Kidney (tissue), 14 donors: ENCODE results near the gene PTPRT. TPM values are rescaled to one million over a fixed set of nuclear protein-coding genes. Genes with fewer than 3 reads are reported as not detected.

Experiments used
- DNase-seq, 5 donors: peaks; one replicate each; pipeline ENCODE4 v3.0.0-alpha.2; 2013 to 2020
- FAIRE-seq: peaks from 2 replicates; lab custom pipeline; 2012; peaks lifted over from hg19 to GRCh38; lab: Jason Lieb, UNC
- H3K27ac ChIP-seq, 2 donors: one replicate each; pipeline ENCODE4 v1.7.0; 2013; ENCODE audit warnings: low read depth in 2 of 2, low read length in 2 of 2, inconsistent platforms in 1 of 2
- H3K27me3 ChIP-seq: one replicate; pipeline ENCODE4 v1.7.1; 2013; ENCODE audit warnings: low read length, inconsistent platforms; ENCODE audit not compliant: control insufficient read depth, insufficient read depth
- H3K36me3 ChIP-seq, 3 donors: one replicate each; pipeline versions ENCODE4 v1.7.0 to v1.7.1; 2013; ENCODE audit warnings: low read length in 3 of 3, control low read depth in 1 of 3, inconsistent platforms in 1 of 3; ENCODE audit not compliant: insufficient read depth in 3 of 3, control insufficient read depth in 2 of 3
- H3K4me1 ChIP-seq, 3 donors: one replicate each; pipeline versions ENCODE4 v1.7.0 to v1.7.1; 2013; ENCODE audit warnings: low read length in 3 of 3, inconsistent platforms in 1 of 3, low read depth in 1 of 3; ENCODE audit not compliant: control insufficient read depth in 2 of 3, insufficient read depth in 2 of 3
- H3K4me3 ChIP-seq, 3 donors: one replicate each; pipeline versions ENCODE4 v1.7.0 to v1.8.1; 2013; ENCODE audit warnings: low read length in 3 of 3, control low read depth in 1 of 3, inconsistent platforms in 1 of 3
- H3K9ac ChIP-seq, 3 donors: one replicate each; pipeline versions ENCODE4 v1.7.0 to v1.7.1; 2013; ENCODE audit warnings: low read length in 3 of 3, control low read depth in 1 of 3, inconsistent platforms in 1 of 3
- H3K9me3 ChIP-seq, 3 donors: one replicate each; pipeline versions ENCODE4 v1.7.0 to v1.7.1; 2013; ENCODE audit warnings: low read length in 3 of 3, control low read depth in 1 of 3, inconsistent platforms in 1 of 3; ENCODE audit not compliant: control insufficient read depth in 2 of 3, insufficient read depth in 1 of 3
- CTCF ChIP-seq: IDR thresholded peaks from 3 replicates; pipeline ENCODE4 v1.5.1; 2012; ENCODE audit warnings: mild to moderate bottlenecking, moderate library complexity, borderline replicate concordance; ENCODE audit not compliant: insufficient read depth; ENCODE audit errors: extremely low read depth
- intact Hi-C: fragments of 100-400 bp; cut with DNase I; formaldehyde crosslinking; loops from one replicate; pipeline ENCODE4 v1.11.1; 2022
- polyA plus RNA-seq: library from polyadenylated mRNA; stranded (reverse); fragments of 350-450 nt; fragmentation: Illumina TruSeq; extraction: RNeasy Lipid Tissue Mini Kit (QIAGEN cat#74804); gene quantifications from one replicate; pipeline ENCODE4 v1.2.3, GENCODE V29; 2014; ENCODE audit warnings: low read depth, low replicate concordance; ENCODE audit not compliant: insufficient read depth
- total RNA-seq: library from RNA; stranded (reverse); fragmentation: NEBNext Ultra II Directional; extraction: Animal tissue kit (Norgen Biotek cat#: 25700); gene quantifications from one replicate; pipeline ENCODE4 v1.2.1, GENCODE V29; 2021
- donor health status: control.
- donor health status: control.
- donor health status: control.
- donor health status: control.
- donor health status: control.
- donor health status: DM: yes; HTN: yes; CAD: no.
- donor health status: Normal renal cell carcinoma (clear cell type).

Gene PTPRT
- total and polyA plus RNA-seq, 2 donors from 2014 or later: 0.60 TPM; not detected in 1

- no peak overlapping the region for H3K27ac ChIP-seq
- no peak for DNase-seq
- no peaks in the 10 kb centered on the region for H3K4me1 ChIP-seq
- H3K9me3 ChIP-seq: peaks cover 0 to 3% (median 0%) of the 10 kb centered on the region in 3 donors
- no peak overlapping the region for H3K4me3 ChIP-seq
- intact Hi-C loops: no loop called here
- FAIRE-seq: no peak
- TF ChIP-seq CTCF: no peak
- H3K9ac ChIP-seq: no peak overlapping the region
- H3K36me3 ChIP-seq: no peaks in the 10 kb centered on the region
- H3K27me3 ChIP-seq: no peaks in the 10 kb centered on the region
These were observed 617.2 kb downstream of the PTPRT start for GRCh38 chr20:42572320-42573016.

- Histone ChIP-seq H3K4me3 (no peak overlapping the region), H3K27ac (no peak overlapping the region), H3K27me3 (no peaks in the 10 kb centered on the region), H3K9ac (no peak overlapping the region), H3K36me3 (no peaks in the 10 kb centered on the region), H3K9me3 (peaks cover 0 to 3% (median 0%) of the 10 kb centered on the region in 3 donors), H3K4me1 (no peaks in the 10 kb centered on the region)
- FAIRE-seq (no peak), DNase-seq (no peak)
- no peak for TF ChIP-seq CTCF
- intact Hi-C loops: no loop called here
These were observed 622.3 kb downstream of the PTPRT start for GRCh38 chr20:42567409-42567808.

- no peaks in the 10 kb centered on the region for H3K4me1 ChIP-seq
- H3K27ac ChIP-seq: no peak overlapping the region
- TF ChIP-seq CTCF: no peak
- FAIRE-seq (no peak), DNase-seq (peak in 4 of 5 donors; percentile 30 to 42 (median 33))
- no peaks in the 10 kb centered on the region for H3K9me3 ChIP-seq
- no peaks in the 10 kb centered on the region for H3K27me3 ChIP-seq
- no peak overlapping the region for H3K4me3 ChIP-seq
- H3K9ac ChIP-seq: no peak overlapping the region
- H3K36me3 ChIP-seq: no peaks in the 10 kb centered on the region
- intact Hi-C loops: no loop called here
These were observed 624.3 kb downstream of the PTPRT start for GRCh38 chr20:42565235-42565995.
